Right atrium auricular region (tissue), 2 donors: ENCODE results near the gene RASGRP2. TPM values are rescaled to one million over a fixed set of nuclear protein-coding genes. Genes with fewer than 3 reads are reported as not detected.

Source experiments
- DNase-seq: peaks from one replicate; pipeline ENCODE4 v3.0.0-alpha.2; 2019; ENCODE audit warnings: low spot score
- H3K27ac ChIP-seq, 2 donors: fragments of 200-600 bp; sonication (generic); 1 replicate in 1 of 2; 2 replicates in 1 of 2; pipeline ENCODE4 v1.5.1; 2016 to 2019
- H3K27me3 ChIP-seq, 2 donors: fragments of 200-600 bp; sonication (generic); one replicate each; pipeline versions ENCODE4 v1.5.1 to v1.6.0; 2017 to 2019
- H3K36me3 ChIP-seq: fragments of 200-600 bp; sonication (generic); one replicate; pipeline ENCODE4 v1.5.1; 2016
- H3K4me1 ChIP-seq, 2 donors: fragments of 200-600 bp; sonication (generic); one replicate each; pipeline versions ENCODE4 v1.5.1 to v1.6.0; 2017 to 2019
- H3K4me3 ChIP-seq, 2 donors: fragments of 200-600 bp; sonication (generic); 1 replicate in 1 of 2; 2 replicates in 1 of 2; pipeline ENCODE4 v1.5.1; 2017 to 2019; ENCODE audit warnings: mild to moderate bottlenecking in 1 of 2, moderate library complexity in 1 of 2
- H3K9me3 ChIP-seq, 2 donors: fragments of 200-600 bp; sonication (generic); one replicate each; pipeline ENCODE4 v1.5.1; 2019
- CTCF ChIP-seq, 2 donors: fragments of 200-600 bp; sonication (generic); IDR thresholded peaks; one replicate each; pipeline ENCODE4 v1.5.1; 2019; ENCODE audit warnings: antibody characterized with exemption in 2 of 2
- total RNA-seq, 2 donors: library from RNA; depleted of rRNA; stranded (reverse); fragments of >200 nt; gene quantifications; one replicate each; pipeline ENCODE4 v1.1.0, GENCODE V29; 2016

The RASGRP2 gene
- total RNA-seq, 2 donors from 2014 or later = 28.1 to 30.4 TPM

DNA sequence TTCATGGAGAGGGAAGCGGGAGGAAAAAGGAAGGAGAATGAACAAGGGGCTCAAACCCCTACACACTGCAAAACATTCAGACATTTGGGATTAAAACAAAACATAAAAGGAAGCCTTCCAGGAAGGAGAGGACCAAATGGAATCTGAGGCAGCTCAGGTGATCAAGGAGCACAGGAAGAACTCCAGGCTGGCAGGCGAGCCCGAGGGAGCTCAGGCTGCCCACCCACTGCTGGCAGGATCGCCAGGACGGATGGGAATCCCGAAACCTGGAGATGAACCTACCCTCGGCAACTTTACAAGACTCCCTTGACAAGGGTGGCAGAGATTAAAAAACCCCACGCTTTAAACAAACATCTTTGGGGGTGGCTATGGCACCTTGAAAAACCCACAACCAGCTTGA, 20.8 kb upstream of the RASGRP2 start:
- TF ChIP-seq CTCF (IDR thresholded peaks at IDR 0.05) = no peak
- Histone ChIP-seq H3K36me3 (peaks cover 70% of the 10 kb centered on the region), H3K4me1 (peaks cover 2 to 61% of the 10 kb centered on the region in 2 donors), H3K27me3 (no peaks in the 10 kb centered on the region), H3K9me3 (no peaks in the 10 kb centered on the region), H3K4me3 (no peak overlapping the region), H3K27ac (peak overlapping the region; percentile 75 to 83)
- no peak for DNase-seq

- Histone ChIP-seq H3K36me3 (peaks cover 64% of the 10 kb centered on the region), H3K4me3 (no peak overlapping the region), H3K27ac (peak overlapping the region; percentile 75 to 83), H3K9me3 (no peaks in the 10 kb centered on the region), H3K27me3 (no peaks in the 10 kb centered on the region), H3K4me1 (peaks cover 2 to 67% of the 10 kb centered on the region in 2 donors)
- DNase-seq = no peak
- no peak for TF ChIP-seq CTCF (IDR thresholded peaks at IDR 0.05)
Measured at GRCh38 chr11:64764040-64764611, 20.2 kb upstream of the RASGRP2 start.

- peak overlapping the region; percentile 75 to 83 for H3K27ac ChIP-seq
- H3K27me3 ChIP-seq = no peaks in the 10 kb centered on the region
- H3K4me1 ChIP-seq = peaks cover 2 to 73% of the 10 kb centered on the region in 2 donors
- no peak overlapping the region for H3K4me3 ChIP-seq
- peaks cover 58% of the 10 kb centered on the region for H3K36me3 ChIP-seq
- TF ChIP-seq CTCF (IDR thresholded peaks at IDR 0.05) = no peak
- H3K9me3 ChIP-seq = no peaks in the 10 kb centered on the region
- DNase-seq = no peak
Measured at GRCh38 chr11:64763526-64764039, 19.6 kb upstream of the RASGRP2 start.

DNA sequence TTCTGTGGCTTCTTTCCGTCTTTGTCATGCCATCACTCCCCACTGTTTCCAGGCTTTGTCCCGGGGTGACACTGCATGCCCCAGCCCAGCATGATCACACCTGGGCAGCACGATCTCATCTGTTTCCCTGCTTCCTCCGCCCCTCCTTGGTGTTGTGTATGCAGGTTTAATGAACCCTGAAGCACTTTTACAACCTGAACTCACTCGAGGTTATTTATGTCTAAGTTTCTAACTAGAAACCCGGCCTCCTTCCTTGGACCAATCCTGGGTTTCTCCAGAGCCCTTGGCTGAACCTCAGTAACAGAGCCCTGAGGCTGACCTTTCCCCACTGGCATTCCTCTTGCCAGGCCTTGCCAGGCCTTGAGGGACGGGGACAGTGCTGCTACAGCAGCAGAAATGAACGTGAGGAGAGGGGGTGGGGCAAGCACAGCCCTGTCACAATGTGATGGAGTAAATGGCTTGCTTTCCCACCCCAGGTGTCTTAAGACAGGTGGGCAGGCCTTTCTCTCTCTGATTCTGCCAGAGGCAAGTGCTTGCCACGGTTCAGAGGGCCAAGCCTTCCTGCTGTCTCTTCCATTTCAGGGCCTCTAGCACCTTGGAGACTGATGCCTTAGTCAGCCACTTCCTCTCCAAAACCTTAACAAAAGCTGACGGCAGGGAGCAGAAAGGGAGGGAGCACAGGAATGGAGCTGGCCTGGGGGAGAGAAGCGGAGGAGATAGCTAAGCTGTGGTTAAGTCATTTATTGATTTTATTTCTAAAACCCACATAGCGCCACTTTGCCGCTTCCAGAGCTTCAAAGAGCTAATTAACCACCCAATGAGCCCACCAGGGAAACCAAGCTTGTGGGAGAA, 19.0 kb upstream of the RASGRP2 start:
- Histone ChIP-seq H3K9me3 (no peaks in the 10 kb centered on the region), H3K4me3 (no peak overlapping the region), H3K27me3 (no peaks in the 10 kb centered on the region), H3K36me3 (peaks cover 51% of the 10 kb centered on the region), H3K4me1 (peaks cover 2 to 73% of the 10 kb centered on the region in 2 donors), H3K27ac (peak overlapping the region; percentile 75 to 83)
- DNase-seq = no peak
- TF ChIP-seq CTCF (IDR thresholded peaks at IDR 0.05) = no peak

DNA sequence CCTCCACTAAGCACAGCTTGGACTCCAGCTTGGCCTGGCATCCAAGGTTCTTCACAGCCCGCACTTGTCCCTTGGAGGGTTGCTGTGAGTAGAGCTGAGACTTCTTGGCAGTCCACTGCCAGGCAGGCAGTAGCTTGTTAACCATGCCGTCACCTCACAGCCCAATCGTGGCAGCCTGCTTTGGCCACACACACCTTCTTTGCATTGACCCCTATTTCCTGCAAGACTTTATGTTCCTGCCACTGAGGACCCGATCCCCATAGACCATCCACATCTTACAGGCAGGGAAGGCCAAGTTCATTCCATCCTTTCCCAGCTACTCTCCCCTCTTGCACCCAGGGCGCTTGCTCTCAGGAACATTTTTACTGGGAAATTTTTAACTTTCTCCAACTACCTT, 18.3 kb upstream of the RASGRP2 start:
- Histone ChIP-seq H3K27ac (peak overlapping the region; percentile 75 to 83), H3K4me3 (no peak overlapping the region), H3K27me3 (no peaks in the 10 kb centered on the region), H3K4me1 (peaks cover 2 to 67% of the 10 kb centered on the region in 2 donors), H3K9me3 (no peaks in the 10 kb centered on the region), H3K36me3 (peaks cover 45% of the 10 kb centered on the region)
- no peak for TF ChIP-seq CTCF (IDR thresholded peaks at IDR 0.05)
- no peak for DNase-seq
